Retina (tissue), 1 donor: ENCODE measurements around the gene NADSYN1.

ENCODE experiments used
- DNase-seq: peaks from one replicate; pipeline ENCODE4 v3.0.0-alpha.2; 2016

NADSYN1 gene

GRCh38 chr11:71474771-71475483 is 21.9 kb downstream of the NADSYN1 start:
- no peak for DNase-seq

GRCh38 chr11:71476031-71476430 is 23.0 kb downstream of the NADSYN1 start:
- no peak for DNase-seq

GRCh38 chr11:71476926-71477640 is 24.1 kb downstream of the NADSYN1 start:
- no peak for DNase-seq

DNA sequence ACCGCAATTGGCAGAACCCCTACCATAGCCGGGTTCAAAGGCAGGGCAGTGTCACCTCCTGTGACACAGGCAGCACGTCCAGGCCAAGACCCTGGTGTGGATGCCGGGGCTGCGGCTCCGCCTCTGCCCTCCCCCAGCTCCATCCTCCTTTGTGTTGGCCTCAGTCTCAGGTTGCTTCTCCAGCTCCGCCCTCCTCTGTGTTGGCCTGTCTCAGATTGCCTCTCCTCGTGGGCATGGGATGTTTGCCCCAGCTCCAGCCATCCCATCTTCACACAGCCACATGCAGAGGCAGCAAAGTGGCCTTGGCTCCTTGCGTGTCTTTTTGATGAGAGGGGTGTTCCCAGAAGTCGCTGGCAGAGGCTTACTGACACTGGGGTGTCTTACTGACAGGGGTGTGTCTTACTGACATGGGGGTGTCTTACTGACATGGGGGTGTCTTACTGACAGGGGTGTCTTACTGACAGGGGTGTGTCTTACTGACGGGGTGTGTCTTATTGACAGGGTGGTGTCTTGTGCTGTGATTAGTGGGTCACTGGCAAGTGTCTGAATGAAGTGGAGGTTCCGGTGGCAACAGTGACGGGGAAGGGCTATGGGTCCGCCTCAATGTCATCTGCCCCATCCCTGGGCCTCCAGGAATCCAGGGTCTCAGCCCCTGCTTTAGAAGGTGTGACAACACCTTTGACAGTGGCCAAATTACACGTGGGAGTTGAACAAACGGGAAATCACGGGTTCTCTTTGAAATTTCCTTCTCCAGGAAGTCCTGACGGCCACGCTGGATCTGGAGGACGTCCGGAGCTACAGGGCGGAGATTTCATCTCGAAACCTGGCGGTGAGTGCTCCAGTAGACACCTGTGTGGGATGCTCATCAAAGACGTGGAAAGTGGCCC is 24.9 kb downstream of the NADSYN1 start:
- DNase-seq = no peak

GRCh38 chr11:71478528-71478840 is 25.5 kb downstream of the NADSYN1 start:
- no peak for DNase-seq

DNA sequence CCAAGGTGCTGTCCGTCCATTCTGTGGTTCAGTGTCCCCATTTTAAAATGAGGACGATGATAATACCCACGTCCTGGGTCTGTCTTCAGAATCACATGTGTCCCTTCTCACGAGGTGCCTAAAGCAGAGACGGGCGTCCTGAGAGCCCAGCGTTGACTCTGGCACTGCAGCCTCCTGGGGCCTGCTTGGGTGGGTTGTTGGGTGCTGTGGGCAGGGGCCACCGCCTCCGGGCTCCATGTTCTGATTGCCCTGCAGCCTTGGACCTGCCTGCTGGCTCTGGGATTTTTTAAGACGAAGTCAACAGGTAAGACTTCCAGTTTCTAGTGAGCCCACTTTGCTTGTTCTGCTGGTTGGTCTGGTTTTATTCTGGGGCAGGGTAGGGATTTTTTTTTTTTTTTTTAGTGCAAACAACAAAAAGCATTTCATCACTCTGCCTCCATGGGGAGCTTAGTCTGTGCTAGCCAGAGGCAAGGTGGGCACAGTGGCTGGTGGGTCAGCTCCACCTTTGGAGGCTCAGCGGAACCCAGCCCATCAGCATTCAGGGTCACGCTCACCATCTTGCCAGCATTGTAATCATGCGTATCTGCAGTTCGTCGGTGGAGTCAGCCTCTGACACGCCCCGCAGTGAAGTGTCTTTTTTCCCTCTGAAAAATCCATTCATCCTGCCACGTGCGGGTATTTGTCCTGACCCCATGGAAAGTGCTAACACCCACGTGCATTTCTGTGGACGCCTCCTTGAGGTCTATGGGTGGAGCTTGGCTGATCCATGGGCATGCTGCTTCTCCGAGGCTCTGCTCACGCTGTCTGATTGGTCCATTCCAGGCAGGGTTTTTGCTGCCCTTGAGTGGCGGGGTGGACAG is 28.3 kb downstream of the NADSYN1 start:
- no peak for DNase-seq

DNA sequence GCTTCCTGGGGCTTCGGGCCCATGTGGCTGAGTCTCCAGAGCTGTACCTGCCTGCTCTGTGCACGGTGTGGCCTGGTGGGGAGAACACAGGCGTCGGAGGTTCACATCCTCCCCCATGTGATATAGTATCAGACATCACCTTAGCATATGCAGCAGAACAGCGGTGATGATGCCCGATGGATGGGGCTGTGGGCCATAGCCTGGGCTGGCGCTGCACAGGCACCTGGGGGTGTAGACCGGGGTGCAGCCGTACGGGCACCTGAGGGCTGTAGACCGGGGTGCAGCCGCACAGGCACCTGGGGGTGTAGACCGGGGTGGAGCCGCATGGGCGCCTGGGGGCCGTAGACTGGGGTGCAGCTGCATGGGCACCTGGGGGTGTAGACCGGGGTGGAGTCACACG is 29.2 kb downstream of the NADSYN1 start:
- DNase-seq = no peak

DNA sequence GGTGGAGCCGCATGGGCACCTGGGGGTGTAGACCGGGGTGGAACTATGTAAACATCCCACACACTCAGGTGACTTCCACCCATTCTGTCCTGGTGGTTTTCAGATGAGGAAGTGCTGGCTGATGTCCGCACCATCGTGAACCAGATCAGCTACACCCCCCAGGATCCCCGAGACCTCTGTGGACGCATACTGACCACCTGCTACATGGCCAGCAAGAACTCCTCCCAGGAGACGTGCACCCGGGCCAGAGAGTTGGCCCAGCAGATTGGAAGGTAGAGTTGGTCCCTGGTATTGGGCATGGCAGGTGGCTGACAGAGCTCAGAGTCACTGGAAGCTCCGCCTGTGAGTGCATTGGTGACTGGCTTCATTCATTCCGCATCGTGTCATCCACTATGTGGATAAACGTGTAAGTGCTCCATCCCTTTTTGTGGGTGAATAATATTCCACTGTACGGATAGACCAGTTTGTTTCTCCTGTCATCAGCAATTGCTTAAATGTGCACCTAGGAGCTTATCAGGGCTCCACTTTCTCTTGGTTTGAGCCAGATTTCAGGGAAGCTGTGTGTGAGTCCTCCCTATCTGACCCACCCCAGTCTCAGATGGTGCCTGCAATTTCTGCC is 29.9 kb downstream of the NADSYN1 start:
- DNase-seq = no peak

DNA sequence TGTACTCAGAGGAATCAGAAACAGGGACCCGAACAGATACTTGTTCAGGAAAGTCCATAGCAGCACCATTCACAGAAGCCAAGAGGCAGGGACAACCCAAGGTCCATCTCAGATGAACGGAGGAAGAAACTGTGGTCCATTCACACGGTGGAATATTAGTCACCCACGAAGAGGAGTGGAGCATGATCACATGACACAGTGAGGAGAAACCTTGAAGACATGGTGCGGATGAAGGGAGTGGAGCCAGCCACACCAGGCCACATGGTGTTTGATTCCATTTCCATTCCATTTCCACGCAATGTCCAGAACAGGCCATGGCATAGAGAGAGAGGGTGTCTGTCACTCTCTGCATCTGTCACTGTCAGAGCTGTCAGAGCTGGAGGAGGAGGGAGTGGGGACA is 30.7 kb downstream of the NADSYN1 start:
- DNase-seq = no peak

DNA sequence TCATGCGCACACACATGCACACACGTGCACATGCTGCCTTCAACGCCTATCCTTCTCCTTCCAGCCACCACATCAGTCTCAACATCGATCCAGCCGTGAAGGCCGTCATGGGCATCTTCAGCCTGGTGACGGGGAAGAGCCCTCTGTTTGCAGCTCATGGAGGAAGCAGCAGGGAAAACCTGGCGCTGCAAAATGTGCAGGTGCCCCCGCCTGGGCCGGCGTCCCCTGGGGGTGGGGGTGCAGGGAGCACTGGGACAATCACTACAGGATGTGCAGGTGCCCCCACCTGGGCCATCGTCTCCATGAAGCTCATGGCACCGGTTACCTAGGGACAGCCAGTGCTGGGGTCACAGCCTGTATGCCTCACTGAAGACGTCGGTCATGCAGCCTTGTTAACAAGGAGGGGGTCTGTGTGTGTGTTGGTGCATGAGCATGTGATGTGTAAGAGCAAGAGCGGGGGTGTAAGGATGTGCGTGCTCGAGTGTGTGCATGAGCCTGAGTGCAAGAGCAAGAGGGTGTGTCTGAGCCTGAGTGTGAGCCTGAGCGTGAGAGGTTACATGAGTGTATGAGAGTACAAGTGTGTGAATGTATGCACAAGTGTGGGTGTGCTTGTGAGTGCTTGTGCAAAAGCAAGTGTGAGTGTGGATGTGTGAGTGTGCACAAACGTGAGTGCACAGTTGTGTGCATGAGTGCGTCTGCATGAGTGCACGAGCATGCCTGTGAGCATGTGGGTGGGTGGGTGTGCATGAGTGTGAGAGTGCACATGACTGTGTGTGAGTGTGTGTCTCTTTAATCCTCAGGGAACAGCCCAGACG is 31.5 kb downstream of the NADSYN1 start:
- no peak for DNase-seq

DNA sequence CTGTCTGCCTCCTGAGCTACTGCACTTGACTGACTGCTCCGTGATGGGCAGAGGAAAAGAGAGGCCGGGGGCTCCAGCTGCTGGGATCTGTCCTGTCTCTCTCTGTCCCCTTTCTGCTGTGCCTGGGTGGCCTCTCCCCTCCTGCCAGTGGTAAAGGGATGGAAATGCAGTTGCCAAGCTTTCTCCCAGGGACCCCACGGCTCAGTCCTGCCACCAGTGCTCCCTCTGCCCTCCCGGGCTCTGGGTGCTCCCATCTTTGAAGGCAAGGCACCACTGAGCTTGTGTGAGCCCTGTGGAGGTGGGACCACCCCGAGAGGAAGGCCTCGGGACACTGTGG is 32.0 kb downstream of the NADSYN1 start:
- no peak for DNase-seq

DNA sequence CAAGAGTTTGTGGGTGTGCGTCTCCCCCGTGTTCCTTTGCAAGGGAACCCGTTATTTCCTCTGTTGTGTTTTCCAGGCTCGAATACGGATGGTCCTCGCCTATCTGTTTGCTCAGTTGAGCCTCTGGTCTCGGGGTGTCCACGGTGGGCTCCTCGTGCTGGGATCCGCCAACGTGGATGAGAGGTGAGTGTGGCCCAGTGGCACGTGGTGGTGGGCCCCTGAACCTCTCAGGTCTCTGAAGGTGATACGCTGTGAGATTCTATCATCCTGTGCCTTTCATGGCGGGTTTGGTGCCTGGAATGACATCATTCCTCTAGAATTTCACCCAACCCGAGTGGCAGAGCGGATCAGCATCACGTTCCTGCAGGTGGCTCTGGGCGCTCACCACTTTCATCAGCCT is 32.5 kb downstream of the NADSYN1 start:
- no peak for DNase-seq

DNA sequence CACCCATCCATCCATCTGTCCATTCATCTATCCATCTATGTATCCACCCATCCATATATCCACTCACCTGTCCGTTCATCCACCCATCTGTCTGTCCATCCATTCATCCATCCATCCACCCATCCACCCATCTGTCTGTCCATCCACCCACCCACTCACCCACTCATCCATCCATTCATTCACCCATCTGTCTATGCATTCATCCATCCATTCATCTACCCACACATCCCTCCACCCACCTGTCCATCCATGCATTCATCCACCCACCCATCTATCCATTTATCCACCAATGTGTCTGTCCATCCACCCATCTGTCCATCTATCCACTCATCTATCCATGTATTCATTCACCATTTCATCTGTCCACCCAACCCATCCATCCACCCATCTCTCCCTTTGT is 33.3 kb downstream of the NADSYN1 start:
- no peak for DNase-seq

DNA sequence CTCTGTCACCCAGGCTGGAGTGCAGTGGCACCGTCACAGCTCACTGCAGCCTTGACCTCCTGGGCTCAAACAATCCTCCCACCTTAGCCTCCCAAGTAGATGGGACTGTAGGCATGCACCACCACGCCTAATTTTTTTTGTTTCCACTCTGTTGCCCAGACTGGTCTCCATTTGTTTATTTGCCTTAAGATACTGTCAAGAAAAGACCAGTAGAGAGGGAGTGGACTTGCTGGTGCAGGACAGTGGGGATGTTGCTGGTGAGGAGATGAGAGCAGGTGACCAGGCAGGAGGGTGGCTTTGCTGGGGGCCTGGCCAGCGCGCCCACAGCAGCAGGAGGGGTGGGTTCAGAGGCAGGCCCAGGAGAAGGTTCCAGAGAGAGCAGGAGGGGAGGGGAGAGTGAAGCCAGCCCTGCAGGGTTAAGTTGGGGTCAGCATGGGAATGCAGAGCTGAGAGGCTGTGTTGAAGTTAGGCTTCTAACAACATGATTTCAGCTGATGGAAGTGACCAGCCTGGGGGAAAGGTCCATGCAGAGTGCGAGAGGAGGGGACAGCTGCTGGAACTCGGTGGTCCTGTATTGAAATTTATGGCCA is 35.8 kb downstream of the NADSYN1 start:
- DNase-seq = no peak

DNA sequence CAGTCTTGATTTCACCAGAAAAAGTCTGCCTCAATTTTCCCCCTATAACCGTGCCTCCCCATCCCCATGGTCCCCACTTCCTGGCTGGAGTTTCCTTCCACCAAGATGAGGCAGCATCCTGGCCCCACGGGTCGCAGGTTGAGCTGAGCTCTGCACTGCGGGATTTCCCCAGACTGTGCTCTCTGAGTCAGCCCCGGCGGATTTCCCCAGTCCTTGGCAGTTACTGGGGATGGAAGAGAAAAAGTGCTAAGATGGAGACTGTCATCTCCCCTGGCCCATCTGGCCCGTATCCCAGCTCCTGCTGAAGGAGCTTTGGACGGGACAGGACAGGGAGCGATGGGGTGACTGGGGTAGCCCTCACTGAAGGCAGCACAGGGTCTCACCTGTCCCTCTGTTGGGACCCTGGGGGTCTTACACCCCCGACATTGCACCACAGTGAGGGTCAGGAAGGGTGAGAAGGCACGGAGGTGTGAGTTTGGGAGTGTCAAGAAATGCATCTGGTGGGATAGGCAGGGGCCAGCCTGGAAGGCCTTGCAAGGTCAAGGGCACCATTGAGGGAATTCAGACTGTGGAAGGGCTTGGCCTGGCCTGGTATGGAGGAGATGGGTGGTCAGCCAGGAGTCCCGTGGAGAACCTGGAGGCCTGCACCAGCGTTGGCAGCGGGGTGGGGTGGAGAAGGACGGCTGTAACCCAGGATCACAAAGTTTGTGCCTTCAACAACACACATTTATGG is 36.5 kb downstream of the NADSYN1 start:
- DNase-seq = no peak

GRCh38 chr11:71490044-71490730 is 37.2 kb downstream of the NADSYN1 start:
- DNase-seq = no peak

DNA sequence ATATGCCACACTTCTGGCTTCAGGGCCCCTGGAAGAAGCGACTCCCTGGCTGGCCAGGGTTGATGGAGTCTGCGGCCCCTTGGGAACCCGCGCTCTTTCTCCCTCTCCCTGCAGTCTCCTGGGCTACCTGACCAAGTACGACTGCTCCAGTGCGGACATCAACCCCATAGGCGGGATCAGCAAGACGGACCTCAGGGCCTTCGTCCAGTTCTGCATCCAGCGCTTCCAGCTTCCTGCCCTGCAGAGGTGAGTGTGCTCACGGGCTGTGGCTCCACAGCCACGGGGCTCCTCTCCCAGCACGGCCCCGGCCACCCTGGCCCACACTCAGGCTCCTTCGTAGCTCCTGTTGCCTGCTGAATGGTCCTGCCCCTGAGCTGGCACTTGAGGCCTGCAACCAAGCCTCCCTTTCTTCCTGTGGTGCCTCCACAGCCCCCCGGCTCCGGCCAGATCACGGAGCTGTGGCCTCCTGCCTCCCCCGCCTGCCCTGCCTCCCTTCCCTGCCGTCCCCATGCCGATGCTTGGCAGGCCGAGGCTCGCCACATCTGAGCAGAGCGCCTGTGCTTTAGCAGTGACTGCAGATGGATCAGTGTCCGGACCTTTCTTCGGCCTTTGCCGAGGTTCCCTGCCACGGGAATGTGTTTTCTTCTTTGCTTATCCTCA is 37.9 kb downstream of the NADSYN1 start:
- DNase-seq = no peak

GRCh38 chr11:71491531-71491930 is 38.5 kb downstream of the NADSYN1 start:
- no peak for DNase-seq

DNA sequence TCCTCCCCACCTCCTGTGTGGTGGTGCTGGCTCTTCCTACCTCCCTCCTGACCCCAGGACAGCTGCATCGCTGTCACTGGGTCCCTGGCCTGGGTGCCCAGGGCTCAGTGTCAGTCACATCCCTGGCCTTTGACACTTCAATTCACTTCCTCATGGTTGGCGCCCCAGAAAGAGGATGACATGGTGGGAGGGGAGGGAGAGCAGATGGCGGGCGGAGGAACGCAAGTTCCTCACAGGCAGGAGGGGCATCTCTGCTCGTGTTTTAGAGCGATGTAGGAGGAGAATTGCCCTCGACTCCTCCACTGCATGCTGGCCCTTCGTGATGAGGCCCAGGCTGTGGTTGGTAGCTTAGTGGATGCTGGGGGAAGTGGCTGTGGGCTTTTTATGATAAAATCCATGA is 38.9 kb downstream of the NADSYN1 start:
- DNase-seq = no peak
